ENCODE results near the gene AP2B1. TPM values are rescaled to one million over a fixed set of nuclear protein-coding genes. Genes with fewer than 3 reads are reported as not detected.

AP2B1 gene
- total RNA-seq, 1 donor from 2014 or later, result 177 TPM

- no peak overlapping the region for H3K4me3 Mint-ChIP-seq (ENCODE audit: low read depth)
- no peaks in the 10 kb centered on the region for H3K9me3 Mint-ChIP-seq
- H3K27ac Mint-ChIP-seq, result no peak overlapping the region
- H3K36me3 Mint-ChIP-seq (ENCODE audit: low read depth), result no peaks in the 10 kb centered on the region
- DNase-seq (ENCODE audit: low spot score), result no peak
- H3K4me1 Mint-ChIP-seq (ENCODE audit: low read depth), result peaks cover 2% of the 10 kb centered on the region
- H3K27me3 Mint-ChIP-seq (ENCODE audit: low read depth), result peaks cover 15% of the 10 kb centered on the region
- intact Hi-C loops (cut with micrococcal nuclease), result no loop called here
These were observed 182.9 kb downstream of the AP2B1 start for GRCh38 chr17:35769895-35770486.

- intact Hi-C loops (cut with micrococcal nuclease), result no loop called here
- no peaks in the 10 kb centered on the region for H3K4me1 Mint-ChIP-seq (ENCODE audit: low read depth)
- H3K36me3 Mint-ChIP-seq (ENCODE audit: low read depth), result no peaks in the 10 kb centered on the region
- H3K27ac Mint-ChIP-seq, result no peak overlapping the region
- H3K9me3 Mint-ChIP-seq, result no peaks in the 10 kb centered on the region
- H3K4me3 Mint-ChIP-seq (ENCODE audit: low read depth), result no peak overlapping the region
- H3K27me3 Mint-ChIP-seq (ENCODE audit: low read depth), result peaks cover 17% of the 10 kb centered on the region
- DNase-seq (ENCODE audit: low spot score), result no peak
These were observed 186.0 kb downstream of the AP2B1 start for GRCh38 chr17:35773129-35773528.

- peaks cover 21% of the 10 kb centered on the region for H3K27me3 Mint-ChIP-seq (ENCODE audit: low read depth)
- intact Hi-C loops (cut with micrococcal nuclease), result no loop called here
- no peak overlapping the region for H3K4me3 Mint-ChIP-seq (ENCODE audit: low read depth)
- H3K9me3 Mint-ChIP-seq, result no peaks in the 10 kb centered on the region
- no peak overlapping the region for H3K27ac Mint-ChIP-seq
- no peaks in the 10 kb centered on the region for H3K4me1 Mint-ChIP-seq (ENCODE audit: low read depth)
- no peaks in the 10 kb centered on the region for H3K36me3 Mint-ChIP-seq (ENCODE audit: low read depth)
- DNase-seq (ENCODE audit: low spot score), result no peak
These were observed 186.7 kb downstream of the AP2B1 start for GRCh38 chr17:35773679-35774425.

- no peak for DNase-seq (ENCODE audit: low spot score)
- Mint-ChIP-seq H3K27me3 (ENCODE audit: low read depth) (peaks cover 22% of the 10 kb centered on the region), H3K27ac (no peak overlapping the region), H3K4me1 (ENCODE audit: low read depth) (no peaks in the 10 kb centered on the region), H3K4me3 (ENCODE audit: low read depth) (no peak overlapping the region), H3K36me3 (ENCODE audit: low read depth) (no peaks in the 10 kb centered on the region), H3K9me3 (no peaks in the 10 kb centered on the region)
- intact Hi-C loops (cut with micrococcal nuclease), result no loop called here
These were observed 187.4 kb downstream of the AP2B1 start for GRCh38 chr17:35774499-35774898.

- Mint-ChIP-seq H3K4me1 (ENCODE audit: low read depth) (no peaks in the 10 kb centered on the region), H3K36me3 (ENCODE audit: low read depth) (no peaks in the 10 kb centered on the region), H3K27me3 (ENCODE audit: low read depth) (peaks cover 22% of the 10 kb centered on the region), H3K4me3 (ENCODE audit: low read depth) (no peak overlapping the region), H3K9me3 (no peaks in the 10 kb centered on the region), H3K27ac (no peak overlapping the region)
- intact Hi-C loops (cut with micrococcal nuclease), result no loop called here
- DNase-seq (ENCODE audit: low spot score), result no peak
These were observed 187.9 kb downstream of the AP2B1 start for GRCh38 chr17:35775039-35775438.

GRCh38 chr17:35775583-35775982, 188.5 kb downstream of the AP2B1 start:
- H3K4me1 Mint-ChIP-seq (ENCODE audit: low read depth), result no peaks in the 10 kb centered on the region
- no peak overlapping the region for H3K27ac Mint-ChIP-seq
- H3K9me3 Mint-ChIP-seq, result no peaks in the 10 kb centered on the region
- no peaks in the 10 kb centered on the region for H3K36me3 Mint-ChIP-seq (ENCODE audit: low read depth)
- no peak for DNase-seq (ENCODE audit: low spot score)
- intact Hi-C loops (cut with micrococcal nuclease), result no loop called here
- peaks cover 22% of the 10 kb centered on the region for H3K27me3 Mint-ChIP-seq (ENCODE audit: low read depth)
- no peak overlapping the region for H3K4me3 Mint-ChIP-seq (ENCODE audit: low read depth)

Other genes starting within 250 kb of the AP2B1 start
- 112 and 114 TPM in 2 replicates for gene SLFN11, start 213.7 kb upstream of the AP2B1 start, total RNA-seq
- 7.5 and 8.8 TPM in 2 replicates for gene SLFN12, start 154.8 kb upstream of the AP2B1 start, total RNA-seq
- 41.9 and 42.6 TPM in 2 replicates for gene SLFN13, start 138.6 kb upstream of the AP2B1 start, total RNA-seq
- gene SLFN12L, start 49.6 kb upstream of the AP2B1 start, total RNA-seq, result 37.8 and 41.9 TPM in 2 replicates
- not detected in 2 replicates for gene SLFN14, start 26.5 kb upstream of the AP2B1 start, total RNA-seq
- gene PEX12, start 8.8 kb upstream of the AP2B1 start, total RNA-seq, result 4.5 and 4.8 TPM in 2 replicates
- gene RASL10B, start 144.3 kb downstream of the AP2B1 start, total RNA-seq, result 0.94 and 1.2 TPM in 2 replicates
- gene GAS2L2, start 165.9 kb downstream of the AP2B1 start, total RNA-seq, result not detected in 2 replicates
- gene C17orf50, start 173.6 kb downstream of the AP2B1 start, total RNA-seq, result not detected in 2 replicates
- not detected in 2 replicates for gene MMP28, start 208.3 kb downstream of the AP2B1 start, total RNA-seq
- 315 and 321 TPM in 2 replicates for gene TAF15, start 222.2 kb downstream of the AP2B1 start, total RNA-seq

Data from activated T-helper 2 cell treated with anti-CD3 and anti-CD28 coated beads, Interferon-gamma antibody, Interleukin-2, Interleukin-4, amounts not matched to agents 10 μg/mL and 5 μg/mL and 100 μg/mL, durations not matched to agents 14 hours and 24 hours and 36 hours (primary cell).